ENCODE measurements around the gene C19orf73. TPM values are rescaled to one million over a fixed set of nuclear protein-coding genes. Genes with fewer than 3 reads are reported as not detected.
"Not testable (repeated sequence)": the region's sequence is repeated elsewhere in the genome, so short reads cannot be mapped to it uniquely, and the experiment has no call there.

The C19orf73 gene
- total and polyA plus RNA-seq, 2 experiments from 2014 or later, result 0.86 to 1.0 TPM

DNA sequence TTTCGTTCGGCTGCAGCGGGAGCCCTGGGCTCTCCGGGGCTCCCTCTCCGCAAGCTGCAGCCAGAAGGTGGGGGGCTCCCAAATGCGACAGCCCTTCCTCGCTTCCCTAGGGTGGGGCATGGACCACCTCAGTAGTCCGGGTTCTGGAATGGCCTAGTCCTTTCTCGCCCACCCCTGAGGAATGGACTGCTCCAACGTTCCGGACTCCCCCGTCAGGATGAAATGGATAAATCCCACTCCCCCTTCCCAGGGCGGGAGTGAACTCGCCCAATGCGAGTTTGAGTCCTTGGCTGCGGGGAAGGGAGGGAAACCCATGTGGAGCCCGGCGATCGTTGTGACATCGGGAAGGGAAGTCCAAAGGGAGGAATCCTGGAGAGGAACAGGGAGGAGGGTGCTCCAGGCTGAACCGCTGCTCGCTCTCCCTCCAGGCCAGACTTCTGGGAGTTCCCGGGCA lies 30.7 kb upstream of the C19orf73 start:
- in situ Hi-C loops (cut with MboI), result no loop called here
- peaks cover 9% of the 10 kb centered on the region; the same call in 1 of the 2 replicates for H3F3A ChIP-seq (ENCODE audit: insufficient read depth)
- no peaks in the 10 kb centered on the region for H3K9me3 ChIP-seq (ENCODE audit: low read depth)
- peak overlapping the region; percentile 93 for H3K4me2 ChIP-seq (ENCODE audit: unreplicated experiment)
- no peak overlapping the region for H3K27ac ChIP-seq
- no peaks in the 10 kb centered on the region for H3K36me3 ChIP-seq (ENCODE audit: low read depth)
- no peaks in the 10 kb centered on the region for H3K79me2 ChIP-seq (ENCODE audit: insufficient read depth)
- DNase-seq, result peak; percentile 83
- TF ChIP-seq EZH2 (IDR thresholded peaks at IDR 0.05; ENCODE audit: insufficient read depth, poor library complexity, severe bottlenecking) (no peak), EZH2phosphoT487 (IDR thresholded peaks at IDR 0.05; ENCODE audit: insufficient read depth, low read depth) (no peak)
- WGBS, 2 experiments (ENCODE audit: low coverage in 1 of 2, low lambda C conversion rate in 2 of 2, missing lambda C conversion rate in 2 of 2), result 1 to 2% methylated on average over 22 to 23 of the region's 23 CpGs
- no peaks in the 10 kb centered on the region for H3K9me2 ChIP-seq (ENCODE audit: insufficient read depth)
- peak overlapping the region; percentile 97 for H2AFZ ChIP-seq
- H3K4me3 ChIP-seq, result peak overlapping the region; percentile 84
- H3K9ac ChIP-seq, result peak overlapping the region; percentile 71
- H3K27me3 ChIP-seq (replicated peaks; ENCODE audit: insufficient read depth), result no peaks in the 10 kb centered on the region
- no peaks in the 10 kb centered on the region for H4K20me1 ChIP-seq (ENCODE audit: insufficient read depth)
- peaks cover 4% of the 10 kb centered on the region; the same call in 1 of the 2 replicates for H3K4me1 ChIP-seq (ENCODE audit: insufficient read depth)

GRCh38 chr19:49148784-49149651 lies 30.1 kb upstream of the C19orf73 start:
- Histone ChIP-seq H3K4me3 (peak overlapping the region; percentile 84), H3K9me3 (ENCODE audit: low read depth) (no peaks in the 10 kb centered on the region), H3F3A (ENCODE audit: insufficient read depth) (peaks cover 9% of the 10 kb centered on the region; the same call in 1 of the 2 replicates), H3K9ac (peak overlapping the region; percentile 71), H3K79me2 (ENCODE audit: insufficient read depth) (no peaks in the 10 kb centered on the region), H3K27ac (no peak overlapping the region), H3K4me1 (ENCODE audit: insufficient read depth) (peaks cover 4% of the 10 kb centered on the region; the same call in 1 of the 2 replicates), H3K4me2 (ENCODE audit: unreplicated experiment) (peak overlapping the region; percentile 93), H3K27me3 (replicated peaks; ENCODE audit: insufficient read depth) (no peaks in the 10 kb centered on the region), H4K20me1 (ENCODE audit: insufficient read depth) (no peaks in the 10 kb centered on the region), H2AFZ (peak overlapping the region; percentile 97), H3K36me3 (ENCODE audit: low read depth) (no peaks in the 10 kb centered on the region), H3K9me2 (ENCODE audit: insufficient read depth) (no peaks in the 10 kb centered on the region)
- no peak for TF ChIP-seq EZH2 (IDR thresholded peaks at IDR 0.05; ENCODE audit: insufficient read depth, poor library complexity, severe bottlenecking)
- TF ChIP-seq EZH2phosphoT487 (IDR thresholded peaks at IDR 0.05; ENCODE audit: insufficient read depth, low read depth), result no peak
- in situ Hi-C loops (cut with MboI), result no loop called here
- peak; percentile 96 for DNase-seq
- 4% methylated on average over 44 to 49 of the region's 49 CpGs for WGBS, 2 experiments (ENCODE audit: low coverage in 1 of 2, low lambda C conversion rate in 2 of 2, missing lambda C conversion rate in 2 of 2)

GRCh38 chr19:49148044-49148682 lies 29.2 kb upstream of the C19orf73 start:
- Histone ChIP-seq H3K4me3 (no peak overlapping the region), H3K27ac (no peak overlapping the region), H2AFZ (no peak overlapping the region), H3K9me2 (ENCODE audit: insufficient read depth) (no peaks in the 10 kb centered on the region), H3K36me3 (ENCODE audit: low read depth) (no peaks in the 10 kb centered on the region), H3K9me3 (ENCODE audit: low read depth) (no peaks in the 10 kb centered on the region), H3K27me3 (replicated peaks; ENCODE audit: insufficient read depth) (no peaks in the 10 kb centered on the region), H4K20me1 (ENCODE audit: insufficient read depth) (no peaks in the 10 kb centered on the region), H3F3A (ENCODE audit: insufficient read depth) (peaks cover 9% of the 10 kb centered on the region; the same call in 1 of the 2 replicates), H3K79me2 (ENCODE audit: insufficient read depth) (no peaks in the 10 kb centered on the region), H3K9ac (no peak overlapping the region), H3K4me1 (ENCODE audit: insufficient read depth) (peaks cover 4% of the 10 kb centered on the region; the same call in 1 of the 2 replicates), H3K4me2 (ENCODE audit: unreplicated experiment) (no peak overlapping the region)
- in situ Hi-C loops (cut with MboI), result no loop called here
- 62 to 65% methylated on average over 11 of the region's 11 CpGs for WGBS, 2 experiments (ENCODE audit: low coverage in 1 of 2, low lambda C conversion rate in 2 of 2, missing lambda C conversion rate in 2 of 2)
- DNase-seq, result no peak
- no peak for TF ChIP-seq EZH2 (IDR thresholded peaks at IDR 0.05; ENCODE audit: insufficient read depth, poor library complexity, severe bottlenecking)
- TF ChIP-seq EZH2phosphoT487 (IDR thresholded peaks at IDR 0.05; ENCODE audit: insufficient read depth, low read depth), result no peak

- peak overlapping the region; percentile 47; the same call in 1 of the 2 replicates for H3K4me3 ChIP-seq
- H3K9me2 ChIP-seq (ENCODE audit: insufficient read depth); H3K79me2 ChIP-seq (ENCODE audit: insufficient read depth); H3F3A ChIP-seq (ENCODE audit: insufficient read depth); H3K27ac ChIP-seq; H3K36me3 ChIP-seq (ENCODE audit: low read depth); H4K20me1 ChIP-seq (ENCODE audit: insufficient read depth); in situ Hi-C loops (cut with MboI); H3K4me1 ChIP-seq (ENCODE audit: insufficient read depth); H3K9me3 ChIP-seq (ENCODE audit: low read depth); H3K9ac ChIP-seq; H3K27me3 ChIP-seq (replicated peaks; ENCODE audit: insufficient read depth): not testable (repeated sequence)
- DNase-seq, result peak; percentile 67
- peak overlapping the region; percentile 16 for H3K4me2 ChIP-seq (ENCODE audit: unreplicated experiment)
- H2AFZ ChIP-seq, result peak overlapping the region; percentile 66
- 14% methylated on average over 7 of the region's 7 CpGs for WGBS, 2 experiments (ENCODE audit: low coverage in 1 of 2, low lambda C conversion rate in 2 of 2, missing lambda C conversion rate in 2 of 2)
Observed at GRCh38 chr19:49146408-49146770, 27.4 kb upstream of the C19orf73 start.
